Mucosa of descending colon (tissue), 3 donors: ENCODE measurements around the gene SDCCAG8. TPM values are rescaled to one million over a fixed set of nuclear protein-coding genes. Genes with fewer than 3 reads are reported as not detected.

ENCODE experiments used
- ATAC-seq: fragments of 200-7000 bp; cut with Tn5 transposase; one replicate; pipeline ENCODE4 v1.9.1; 2020; ENCODE audit warnings: mild to moderate bottlenecking, moderate library complexity
- DNase-seq, 3 donors: peaks; one replicate each; pipeline ENCODE4 v3.0.0-alpha.2; 2020
- H3K36me3 ChIP-seq: fragments of 200-600 bp; one replicate; pipeline ENCODE4 v1.8.0; 2021; ENCODE audit warnings: low read depth, mild to moderate bottlenecking
- H3K4me1 ChIP-seq: fragments of 200-600 bp; one replicate; pipeline ENCODE4 v1.8.0; 2021; ENCODE audit warnings: low read depth, mild to moderate bottlenecking
- H3K4me3 ChIP-seq: fragments of 200-600 bp; one replicate; pipeline ENCODE4 v1.8.0; 2021; ENCODE audit warnings: mild to moderate bottlenecking
- H3K9me3 ChIP-seq: fragments of 200-600 bp; one replicate; pipeline ENCODE4 v1.8.0; 2021; ENCODE audit warnings: mild to moderate bottlenecking
- intact Hi-C, 2 donors: fragments of 100-400 bp; cut with DNase I in 1 of 2; cut with micrococcal nuclease in 1 of 2; formaldehyde crosslinking; loops; one replicate each; pipeline versions ENCODE4 v1.11.0 to v1.11.1; 2022; cut with DNase I, micrococcal nuclease
- total RNA-seq, 3 donors: library from RNA; stranded (reverse); fragmentation: NEBNext Ultra II Directional in 2 of 3; extraction: Animal tissue kit (Norgen Biotek cat#: 25700) in 2 of 3; gene quantifications; one replicate each; pipeline versions ENCODE4 v1.2.1 to v1.2.4, GENCODE V29; 2021 to 2023
- TF ChIP-seq, protein P1 (sequence below): fragments of 200-600 bp; IDR thresholded peaks from one replicate; pipeline ENCODE4 v1.8.0; 2022; ENCODE audit warnings: antibody characterized with exemption, mild to moderate bottlenecking
- donor health status: DM: no; HTN: no; CAD: no; lungs with moderate emphysema.
- donor health status: DM: no; HTN: no; CAD: no.
- donor health status: DM: no; HTN: yes; CAD: no.

Gene SDCCAG8
- total RNA-seq, 3 donors from 2014 or later = 22.1 to 37.5 (median 34.1) TPM

DNA sequence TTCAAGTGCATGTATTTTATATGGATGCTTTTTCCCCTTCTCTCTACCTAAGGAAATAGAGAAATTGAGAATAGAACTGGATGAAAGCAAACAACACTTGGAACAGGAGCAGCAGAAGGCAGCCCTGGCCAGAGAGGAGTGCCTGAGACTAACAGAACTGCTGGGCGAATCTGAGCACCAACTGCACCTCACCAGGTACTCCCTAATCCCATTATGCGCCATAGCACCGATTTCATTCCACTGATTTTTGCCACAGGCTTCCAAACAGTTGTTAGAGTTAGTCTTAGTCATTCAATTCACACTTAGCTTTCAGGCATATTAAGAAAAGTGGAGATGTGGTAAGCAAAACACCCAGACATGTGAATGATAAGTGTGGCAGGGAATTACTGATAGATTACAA is 122.8 kb downstream of the SDCCAG8 start:
- DNase-seq (no peak), ATAC-seq (no peak)
- H3K4me3 ChIP-seq = no peak overlapping the region
- TF ChIP-seq, protein P1, sequence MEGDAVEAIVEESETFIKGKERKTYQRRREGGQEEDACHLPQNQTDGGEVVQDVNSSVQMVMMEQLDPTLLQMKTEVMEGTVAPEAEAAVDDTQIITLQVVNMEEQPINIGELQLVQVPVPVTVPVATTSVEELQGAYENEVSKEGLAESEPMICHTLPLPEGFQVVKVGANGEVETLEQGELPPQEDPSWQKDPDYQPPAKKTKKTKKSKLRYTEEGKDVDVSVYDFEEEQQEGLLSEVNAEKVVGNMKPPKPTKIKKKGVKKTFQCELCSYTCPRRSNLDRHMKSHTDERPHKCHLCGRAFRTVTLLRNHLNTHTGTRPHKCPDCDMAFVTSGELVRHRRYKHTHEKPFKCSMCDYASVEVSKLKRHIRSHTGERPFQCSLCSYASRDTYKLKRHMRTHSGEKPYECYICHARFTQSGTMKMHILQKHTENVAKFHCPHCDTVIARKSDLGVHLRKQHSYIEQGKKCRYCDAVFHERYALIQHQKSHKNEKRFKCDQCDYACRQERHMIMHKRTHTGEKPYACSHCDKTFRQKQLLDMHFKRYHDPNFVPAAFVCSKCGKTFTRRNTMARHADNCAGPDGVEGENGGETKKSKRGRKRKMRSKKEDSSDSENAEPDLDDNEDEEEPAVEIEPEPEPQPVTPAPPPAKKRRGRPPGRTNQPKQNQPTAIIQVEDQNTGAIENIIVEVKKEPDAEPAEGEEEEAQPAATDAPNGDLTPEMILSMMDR = no peak
- no peaks in the 10 kb centered on the region for H3K9me3 ChIP-seq
- no peaks in the 10 kb centered on the region for H3K36me3 ChIP-seq
- no peaks in the 10 kb centered on the region for H3K4me1 ChIP-seq
- intact Hi-C loops = no loop called here

DNA sequence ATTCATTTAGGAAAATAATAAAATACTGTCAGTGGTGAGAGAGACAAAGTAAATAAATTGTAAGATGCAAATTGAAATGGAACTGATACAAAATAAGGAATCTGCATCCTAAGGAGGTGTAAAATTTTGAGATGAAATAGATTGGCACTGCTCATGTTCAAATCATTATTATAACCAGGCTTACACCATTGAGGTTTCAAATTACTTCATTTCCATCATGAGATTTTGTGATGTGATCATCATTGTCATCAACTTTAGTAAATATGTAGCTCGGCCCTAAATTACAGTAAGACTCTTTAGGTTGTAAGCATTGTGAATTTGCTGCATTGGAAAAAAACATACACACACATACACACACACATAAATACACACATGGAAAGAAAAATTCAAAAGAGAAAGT is 123.4 kb downstream of the SDCCAG8 start:
- Histone ChIP-seq H3K36me3 (no peaks in the 10 kb centered on the region), H3K4me1 (no peaks in the 10 kb centered on the region), H3K9me3 (no peaks in the 10 kb centered on the region), H3K4me3 (no peak overlapping the region)
- DNase-seq = no peak
- no peak for ATAC-seq
- TF ChIP-seq, protein P1 = no peak
- intact Hi-C loops = no loop called here

DNA sequence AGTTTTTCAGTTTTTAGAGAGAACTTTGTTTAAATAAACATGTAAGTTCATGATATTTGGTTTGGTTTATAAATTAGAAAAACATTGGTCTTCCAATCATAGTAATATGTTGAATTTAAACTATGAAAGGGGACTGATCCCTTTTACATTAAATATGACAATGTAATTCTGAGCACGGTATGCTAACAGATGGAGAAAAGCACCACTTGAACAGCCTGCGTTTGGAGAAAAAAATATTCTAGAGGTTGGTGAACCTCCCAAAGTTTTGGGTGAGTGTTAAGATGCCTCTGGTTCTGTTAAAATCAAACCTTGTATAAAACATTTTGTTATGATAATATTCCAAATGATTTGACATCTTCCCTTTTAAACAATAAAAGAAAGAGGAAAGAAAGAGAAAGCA is 123.9 kb downstream of the SDCCAG8 start:
- ATAC-seq (no peak), DNase-seq (no peak)
- Histone ChIP-seq H3K4me1 (no peaks in the 10 kb centered on the region), H3K36me3 (no peaks in the 10 kb centered on the region), H3K4me3 (no peak overlapping the region), H3K9me3 (no peaks in the 10 kb centered on the region)
- intact Hi-C loops = no loop called here
- TF ChIP-seq, protein P1 = no peak

DNA sequence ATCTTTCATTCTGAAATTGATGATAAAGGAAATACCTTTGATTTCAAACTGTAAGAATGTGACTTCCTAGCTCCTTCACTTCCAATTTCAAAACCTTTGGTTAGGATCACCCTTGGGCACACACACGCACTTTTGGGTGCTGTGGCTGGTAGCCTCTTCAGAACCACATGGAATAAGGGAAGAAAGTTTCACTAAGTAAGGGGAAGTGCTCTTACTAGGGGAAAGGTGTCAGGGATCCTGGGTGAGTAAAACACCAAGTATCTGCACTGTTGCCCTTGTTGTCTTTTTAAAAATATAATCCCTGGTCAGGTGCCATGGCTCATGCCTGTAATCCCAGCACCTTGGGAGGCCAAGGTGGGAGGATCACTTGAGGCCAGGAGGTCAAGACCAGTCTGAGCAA is 132.4 kb downstream of the SDCCAG8 start:
- no peaks in the 10 kb centered on the region for H3K4me1 ChIP-seq
- H3K4me3 ChIP-seq = no peak overlapping the region
- TF ChIP-seq, protein P1 = no peak
- intact Hi-C loops = no loop called here
- H3K36me3 ChIP-seq = no peaks in the 10 kb centered on the region
- DNase-seq (no peak), ATAC-seq (no peak)
- H3K9me3 ChIP-seq = no peaks in the 10 kb centered on the region

DNA sequence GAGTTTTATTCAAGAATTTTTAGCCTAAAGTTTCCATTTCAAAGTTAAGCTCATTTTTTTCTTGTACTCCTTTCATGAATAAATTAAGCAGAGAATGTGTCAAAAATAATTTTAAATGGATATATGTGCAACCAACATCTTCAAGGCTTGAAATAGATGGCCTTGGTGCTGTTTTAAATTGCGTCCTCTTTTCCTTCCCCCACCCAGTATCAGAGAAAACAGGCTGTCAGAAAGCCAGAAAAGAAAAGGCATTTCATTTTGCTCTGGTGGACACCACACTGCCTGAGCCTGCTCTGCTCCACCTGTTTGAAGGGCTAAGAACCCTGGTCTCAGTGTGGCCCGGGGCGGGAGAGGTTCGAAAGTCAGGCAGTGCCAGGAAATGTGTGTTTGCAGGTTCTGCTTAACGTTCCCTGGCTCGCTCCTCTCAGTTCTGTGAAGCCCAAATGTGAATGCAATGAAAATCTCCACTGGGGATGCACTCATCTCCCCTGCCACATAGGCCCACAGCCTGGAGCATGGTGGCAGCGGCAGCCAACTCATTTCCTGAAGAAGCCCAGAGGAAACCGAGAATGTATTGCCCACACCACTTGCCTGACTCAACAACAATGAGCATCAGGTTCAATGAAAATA is 134.4 kb downstream of the SDCCAG8 start:
- no peaks in the 10 kb centered on the region for H3K9me3 ChIP-seq
- TF ChIP-seq, protein P1 = no peak
- no peak overlapping the region for H3K4me3 ChIP-seq
- no peak for ATAC-seq
- no peaks in the 10 kb centered on the region for H3K36me3 ChIP-seq
- no peak for DNase-seq
- no peaks in the 10 kb centered on the region for H3K4me1 ChIP-seq
- intact Hi-C loops = no loop called here

DNA sequence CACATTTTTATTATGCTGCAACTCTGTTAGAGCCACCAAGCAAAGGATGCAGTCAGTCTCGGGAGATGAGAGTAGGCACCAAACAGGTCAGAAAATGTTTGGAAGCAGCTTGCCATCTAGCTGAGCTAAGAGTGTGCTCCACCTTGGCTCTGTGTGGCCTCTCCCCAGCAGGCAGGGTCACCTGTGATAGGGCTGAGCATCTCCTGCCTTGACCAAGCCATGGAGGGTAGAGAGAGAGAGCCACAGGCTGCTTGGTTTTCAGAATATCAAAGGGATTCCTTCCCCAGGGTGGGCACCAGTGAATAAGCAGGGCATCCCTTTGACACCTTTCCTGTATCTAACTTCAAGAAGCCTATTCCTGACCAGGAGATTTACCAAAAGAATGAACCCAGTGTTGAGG is 135.5 kb downstream of the SDCCAG8 start:
- TF ChIP-seq, protein P1 = no peak
- H3K36me3 ChIP-seq = no peaks in the 10 kb centered on the region
- DNase-seq (no peak), ATAC-seq (no peak)
- no peaks in the 10 kb centered on the region for H3K4me1 ChIP-seq
- no peaks in the 10 kb centered on the region for H3K9me3 ChIP-seq
- intact Hi-C loops = no loop called here
- no peak overlapping the region for H3K4me3 ChIP-seq
